Uterus (tissue), 4 donors: ENCODE results near the gene ANAPC13. TPM values are rescaled to one million over a fixed set of nuclear protein-coding genes. Genes with fewer than 3 reads are reported as not detected.

Experiments used
- DNase-seq, 2 donors: peaks; one replicate each; pipeline ENCODE4 v3.0.0-alpha.2; 2019 to 2020
- H3K27ac ChIP-seq, 2 donors: fragments of 200-600 bp; sonication (generic); 1 replicate in 1 of 2; 2 replicates in 1 of 2; pipeline ENCODE4 v1.5.1; 2016 to 2018
- H3K27me3 ChIP-seq, 2 donors: fragments of 200-600 bp; sonication (generic); one replicate each; pipeline ENCODE4 v1.5.1; 2018 to 2019; ENCODE audit warnings: control low read depth in 1 of 2
- H3K36me3 ChIP-seq, 2 donors: fragments of 200-600 bp; sonication (generic); one replicate each; pipeline ENCODE4 v1.5.1; 2019; ENCODE audit warnings: control low read depth in 1 of 2
- H3K4me1 ChIP-seq, 2 donors: fragments of 200-600 bp; sonication (generic); one replicate each; pipeline ENCODE4 v1.5.1; 2018 to 2019; ENCODE audit warnings: control low read depth in 1 of 2
- H3K4me3 ChIP-seq, 2 donors: fragments of 200-600 bp; sonication (generic); 1 replicate in 1 of 2; 2 replicates in 1 of 2; pipeline ENCODE4 v1.5.1; 2018 to 2019; ENCODE audit warnings: mild to moderate bottlenecking in 1 of 2
- H3K9me3 ChIP-seq, 2 donors: fragments of 200-600 bp; sonication (generic); one replicate each; pipeline ENCODE4 v1.5.1; 2019; ENCODE audit warnings: control low read depth in 1 of 2
- POLR2A ChIP-seq, 2 donors: fragments of 450-650 bp; IDR thresholded peaks; one replicate each; pipeline ENCODE4 v1.6.1; 2016; ENCODE audit warnings: antibody characterized with exemption in 2 of 2, mild to moderate bottlenecking in 1 of 2, moderate library complexity in 1 of 2
- intact Hi-C: fragments of 100-400 bp; cut with DNase I; formaldehyde crosslinking; loops from one replicate; pipeline ENCODE4 v1.15.1; 2023; ENCODE audit warnings: low total_unique reads
- total RNA-seq, 4 donors: library from RNA; depleted of rRNA in 3 of 4; stranded (reverse); fragments of >200 nt in 3 of 4; gene quantifications; one replicate each; pipeline versions ENCODE4 v1.1.0 to v1.2.4, GENCODE V29; 2014 to 2023
- TF ChIP-seq, protein P1 (sequence below), 4 experiments: fragments of 200-600 bp in 2 of 4; fragments of 450-650 bp in 2 of 4; sonication (generic) in 2 of 4; IDR thresholded peaks; one replicate each; pipeline ENCODE4 v1.5.1; 2016 to 2019; ENCODE audit warnings: antibody characterized with exemption in 4 of 4, mild to moderate bottlenecking in 2 of 4, moderate library complexity in 1 of 4
- donor health status: DM: yes; HTN: yes; CAD: no.

Gene ANAPC13
- total RNA-seq, 4 donors from 2014 or later, result 17.6 to 64.8 (median 51.7) TPM

DNA sequence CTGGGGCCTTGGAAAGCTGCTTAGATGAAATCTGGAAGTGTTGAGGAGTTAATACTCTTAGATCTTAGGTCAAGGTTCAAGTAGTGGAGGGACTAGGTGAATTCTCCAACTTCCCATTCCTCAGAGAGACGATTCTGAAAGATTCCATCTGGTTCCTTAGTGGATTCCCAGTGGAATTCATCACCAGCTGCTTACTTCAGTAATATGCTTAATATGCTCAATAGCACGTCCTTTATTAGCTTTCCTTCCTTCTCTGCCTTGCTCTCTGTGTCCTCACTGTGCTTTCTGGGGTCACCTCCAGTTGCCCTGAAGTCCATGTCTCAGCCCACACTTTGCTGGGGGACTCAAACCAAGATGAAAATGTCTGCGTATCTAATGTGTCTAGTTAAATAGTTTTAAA lies 31.1 kb upstream of the ANAPC13 start:
- no peaks in the 10 kb centered on the region for H3K27me3 ChIP-seq
- no peaks in the 10 kb centered on the region for H3K4me1 ChIP-seq
- peaks cover 0 to 5% of the 10 kb centered on the region in 2 donors for H3K9me3 ChIP-seq
- no peaks in the 10 kb centered on the region for H3K36me3 ChIP-seq
- DNase-seq, result no peak
- H3K4me3 ChIP-seq, result no peak overlapping the region
- TF ChIP-seq, protein P1, sequence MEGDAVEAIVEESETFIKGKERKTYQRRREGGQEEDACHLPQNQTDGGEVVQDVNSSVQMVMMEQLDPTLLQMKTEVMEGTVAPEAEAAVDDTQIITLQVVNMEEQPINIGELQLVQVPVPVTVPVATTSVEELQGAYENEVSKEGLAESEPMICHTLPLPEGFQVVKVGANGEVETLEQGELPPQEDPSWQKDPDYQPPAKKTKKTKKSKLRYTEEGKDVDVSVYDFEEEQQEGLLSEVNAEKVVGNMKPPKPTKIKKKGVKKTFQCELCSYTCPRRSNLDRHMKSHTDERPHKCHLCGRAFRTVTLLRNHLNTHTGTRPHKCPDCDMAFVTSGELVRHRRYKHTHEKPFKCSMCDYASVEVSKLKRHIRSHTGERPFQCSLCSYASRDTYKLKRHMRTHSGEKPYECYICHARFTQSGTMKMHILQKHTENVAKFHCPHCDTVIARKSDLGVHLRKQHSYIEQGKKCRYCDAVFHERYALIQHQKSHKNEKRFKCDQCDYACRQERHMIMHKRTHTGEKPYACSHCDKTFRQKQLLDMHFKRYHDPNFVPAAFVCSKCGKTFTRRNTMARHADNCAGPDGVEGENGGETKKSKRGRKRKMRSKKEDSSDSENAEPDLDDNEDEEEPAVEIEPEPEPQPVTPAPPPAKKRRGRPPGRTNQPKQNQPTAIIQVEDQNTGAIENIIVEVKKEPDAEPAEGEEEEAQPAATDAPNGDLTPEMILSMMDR (IDR thresholded peaks at IDR 0.05), result no peak
- TF ChIP-seq POLR2A (IDR thresholded peaks at IDR 0.05), result no peak
- H3K27ac ChIP-seq, result no peak overlapping the region
- intact Hi-C loops, result no loop called here

DNA sequence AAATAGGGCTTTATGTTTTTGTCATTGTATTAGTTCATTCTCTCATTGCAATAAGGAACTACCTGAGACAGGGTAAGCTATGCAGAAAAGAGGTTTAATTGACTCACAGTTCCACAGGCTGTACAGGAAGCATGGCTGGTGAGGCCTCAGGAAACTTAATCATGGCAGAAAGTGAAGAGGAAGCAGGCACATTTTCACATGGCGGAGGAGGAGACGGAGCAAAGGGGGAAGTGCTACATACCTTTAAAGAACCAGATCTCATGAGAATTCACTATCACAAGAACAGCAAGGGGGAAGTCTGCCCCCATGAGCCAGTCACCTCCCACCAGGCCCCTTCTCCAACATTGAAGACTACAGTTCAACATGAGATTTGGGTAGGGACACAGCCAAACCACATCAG lies 25.7 kb upstream of the ANAPC13 start:
- intact Hi-C loops, result no loop called here
- Histone ChIP-seq H3K36me3 (no peaks in the 10 kb centered on the region), H3K4me3 (no peak overlapping the region), H3K27me3 (no peaks in the 10 kb centered on the region), H3K9me3 (no peaks in the 10 kb centered on the region), H3K4me1 (no peaks in the 10 kb centered on the region), H3K27ac (no peak overlapping the region)
- no peak for DNase-seq
- TF ChIP-seq, protein P1 (IDR thresholded peaks at IDR 0.05), result no peak

DNA sequence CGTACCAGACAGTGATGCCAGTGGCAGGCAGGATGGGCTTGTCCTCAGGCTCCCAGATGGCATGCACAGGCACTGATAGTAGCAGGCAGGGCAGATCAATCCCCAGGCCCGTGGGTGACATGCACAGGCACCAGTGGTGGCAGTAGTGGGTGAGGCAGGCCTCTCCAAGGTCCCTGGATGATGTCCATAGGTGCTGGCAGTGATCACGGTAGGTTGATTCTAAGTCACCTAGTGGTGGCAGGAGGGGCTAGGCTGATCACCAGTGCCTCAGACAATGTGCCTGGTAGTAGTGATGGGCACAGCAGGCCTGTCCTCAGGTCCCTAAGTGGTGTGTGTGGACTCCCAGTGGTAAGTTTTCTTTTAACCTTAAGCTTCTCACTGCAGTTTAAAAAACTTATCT lies 19.7 kb upstream of the ANAPC13 start:
- no peak overlapping the region for H3K27ac ChIP-seq
- no peaks in the 10 kb centered on the region for H3K4me1 ChIP-seq
- H3K9me3 ChIP-seq, result peaks cover 0 to 12% of the 10 kb centered on the region in 2 donors
- no peak for TF ChIP-seq POLR2A (IDR thresholded peaks at IDR 0.05)
- TF ChIP-seq, protein P1 (IDR thresholded peaks at IDR 0.05), result no peak
- DNase-seq, result no peak
- no peak overlapping the region for H3K4me3 ChIP-seq
- no peaks in the 10 kb centered on the region for H3K27me3 ChIP-seq
- H3K36me3 ChIP-seq, result no peaks in the 10 kb centered on the region
- intact Hi-C loops, result no loop called here

DNA sequence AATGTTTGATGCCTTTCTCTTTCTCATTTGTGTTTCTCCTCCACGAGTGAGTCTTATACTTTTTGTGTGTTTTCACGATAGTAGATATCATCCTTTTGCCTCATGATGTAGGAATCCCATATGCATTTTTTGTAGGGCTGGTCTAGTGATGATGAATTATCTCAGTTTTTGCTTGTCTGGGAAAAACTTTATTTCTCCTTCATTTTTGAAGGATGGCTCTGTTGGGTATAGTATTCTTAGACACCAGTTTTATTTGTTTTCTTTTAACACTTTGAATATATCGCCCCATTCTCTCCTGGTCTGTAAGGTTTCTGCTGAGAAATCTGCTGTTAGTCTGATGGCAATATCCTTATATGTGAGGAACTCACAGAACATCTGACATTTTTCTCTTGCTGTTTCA lies 18.3 kb upstream of the ANAPC13 start:
- TF ChIP-seq POLR2A (IDR thresholded peaks at IDR 0.05), result no peak
- TF ChIP-seq, protein P1 (IDR thresholded peaks at IDR 0.05), result no peak
- Histone ChIP-seq H3K4me1 (no peaks in the 10 kb centered on the region), H3K27ac (no peak overlapping the region), H3K36me3 (no peaks in the 10 kb centered on the region), H3K27me3 (no peaks in the 10 kb centered on the region), H3K9me3 (peaks cover 0 to 12% of the 10 kb centered on the region in 2 donors), H3K4me3 (no peak overlapping the region)
- intact Hi-C loops, result no loop called here
- DNase-seq, result no peak

DNA sequence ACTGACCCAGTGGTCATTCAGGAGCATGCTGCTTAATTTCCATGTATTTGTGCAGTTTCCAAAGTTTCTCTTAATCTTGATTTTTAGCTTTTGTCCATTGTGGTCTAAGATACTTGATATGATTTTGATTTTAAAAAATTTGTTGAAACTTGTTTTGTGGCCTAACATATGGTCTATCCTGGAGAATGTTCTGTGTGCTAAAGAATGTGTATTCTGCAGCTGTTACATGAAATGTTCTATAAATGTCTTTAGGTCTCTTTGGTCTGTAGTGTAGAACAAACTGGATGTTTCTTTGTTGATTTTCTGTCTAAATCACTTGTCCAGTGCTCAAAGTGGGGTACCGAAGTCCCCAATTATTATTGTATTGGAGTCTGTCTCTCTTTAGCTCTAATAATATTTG lies 17.5 kb upstream of the ANAPC13 start:
- intact Hi-C loops, result no loop called here
- Histone ChIP-seq H3K9me3 (peaks cover 0 to 12% of the 10 kb centered on the region in 2 donors), H3K36me3 (no peaks in the 10 kb centered on the region), H3K27ac (no peak overlapping the region), H3K4me1 (no peaks in the 10 kb centered on the region), H3K27me3 (no peaks in the 10 kb centered on the region), H3K4me3 (no peak overlapping the region)
- TF ChIP-seq, protein P1 (IDR thresholded peaks at IDR 0.05), result no peak
- no peak for TF ChIP-seq POLR2A (IDR thresholded peaks at IDR 0.05)
- DNase-seq, result no peak
